ENCODE data around the gene LIPG. TPM values are rescaled to one million over a fixed set of nuclear protein-coding genes. Genes with fewer than 3 reads are reported as not detected.

The LIPG gene
- total and polyA plus RNA-seq, 2 of the 13 experiments (the other 11 are each of a cell fraction or from before 2014, with no cell fraction given): 0.96 to 10.8 TPM

DNA sequence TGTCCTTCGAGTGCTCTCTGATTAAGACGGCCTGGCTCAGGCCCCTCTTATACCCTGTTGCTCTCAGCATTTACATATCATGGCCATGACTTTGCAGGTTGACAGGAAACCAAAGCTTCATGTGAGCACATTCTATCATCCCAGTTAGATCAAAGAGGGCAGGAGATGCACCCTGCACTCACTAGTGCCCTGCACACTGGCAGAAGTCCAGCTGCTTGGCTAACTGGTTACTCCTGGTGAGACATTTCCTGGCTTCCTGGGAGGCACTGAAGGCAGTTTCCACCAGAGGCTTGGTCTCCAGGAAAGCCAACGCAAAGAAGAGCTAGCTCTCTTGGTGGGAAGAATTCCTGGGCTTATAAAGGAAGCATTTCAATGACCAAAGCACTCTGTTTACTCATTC lies 66.3 kb downstream of the LIPG start:
- no peaks in the 10 kb centered on the region for H3K27me3 ChIP-seq (ENCODE audit: control insufficient read depth in 1 of 2, insufficient read depth in 2 of 2, low read length in 2 of 2)
- TF ChIP-seq KDM5A (IDR thresholded peaks at IDR 0.05; ENCODE audit: borderline replicate concordance, low read length): no peak
- TF ChIP-seq ZNF253 (CRISPR knock-in tag; IDR thresholded peaks at IDR 0.05; ENCODE audit: borderline replicate concordance): no peak
- no peak for TF ChIP-seq ZBTB7A (CRISPR knock-in tag; IDR thresholded peaks at IDR 0.05)
- TF ChIP-seq, protein P1, sequence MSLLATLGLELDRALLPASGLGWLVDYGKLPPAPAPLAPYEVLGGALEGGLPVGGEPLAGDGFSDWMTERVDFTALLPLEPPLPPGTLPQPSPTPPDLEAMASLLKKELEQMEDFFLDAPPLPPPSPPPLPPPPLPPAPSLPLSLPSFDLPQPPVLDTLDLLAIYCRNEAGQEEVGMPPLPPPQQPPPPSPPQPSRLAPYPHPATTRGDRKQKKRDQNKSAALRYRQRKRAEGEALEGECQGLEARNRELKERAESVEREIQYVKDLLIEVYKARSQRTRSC (CRISPR knock-in tag; IDR thresholded peaks at IDR 0.05; ENCODE audit: low read depth): no peak
- TF ChIP-seq TGIF2 (CRISPR knock-in tag; IDR thresholded peaks at IDR 0.05): no peak
- no peak for TF ChIP-seq ZFP62 (CRISPR knock-in tag; IDR thresholded peaks at IDR 0.05)
- TF ChIP-seq ZNF674 (CRISPR knock-in tag; IDR thresholded peaks at IDR 0.05; ENCODE audit: low read depth): no peak
- 64% methylated on average over 3 of the region's 3 CpGs for WGBS (ENCODE audit: low lambda C conversion rate)
- no peak for DNase-seq (ENCODE audit: low spot score)
- POLR2A ChIA-PET: no interaction called here
- no peak overlapping the region for H3K4me2 ChIP-seq (ENCODE audit: low read depth, low read length)
- H3K4me3 ChIP-seq (replicated peaks in 1 of 3; ENCODE audit: insufficient read depth in 1 of 3, low read depth in 2 of 3, low read length in 3 of 3): no peak overlapping the region
- no peak overlapping the region for H2AFZ ChIP-seq (ENCODE audit: low read length)
- no TSS peak for BruUV-seq (replicated peaks)
- H3K9ac ChIP-seq (ENCODE audit: insufficient read depth, low read depth, low read length): no peak overlapping the region
- no peak overlapping the region for H3K27ac ChIP-seq (ENCODE audit: extremely low read length, insufficient read depth, low read length)
- no peak for ATAC-seq
- H4K20me1 ChIP-seq (ENCODE audit: insufficient read depth, low read length): no peaks in the 10 kb centered on the region
- CTCF ChIA-PET (ENCODE audit: low intra/inter-chr PET ratio, low total read pairs): no interaction called here
- intact Hi-C loops (cut with micrococcal nuclease; ENCODE audit: unreplicated experiment): no loop called here
- H3K79me2 ChIP-seq (ENCODE audit: insufficient read depth, low read length): no peaks in the 10 kb centered on the region
- FAIRE-seq: no peak
- no peaks in the 10 kb centered on the region for H3K9me3 ChIP-seq (ENCODE audit: low read length)
- in situ Hi-C loops (cut with HindIII; ENCODE audit: extremely low pct_ligation_motif_present, low pct_unique_long_range_greater_than_20kb): no loop called here
- H3K36me3 ChIP-seq (replicated peaks in 1 of 2; ENCODE audit: control insufficient read depth in 1 of 2, insufficient read depth in 2 of 2, low read length in 2 of 2): no peaks in the 10 kb centered on the region
- peaks cover 70% of the 10 kb centered on the region for H3K4me1 ChIP-seq (ENCODE audit: insufficient read depth, low read length)
